Cardiac fibroblast (primary cell): ENCODE measurements around the gene SMO.

ENCODE experiments used
- DNase-seq, 2 donors: peaks; one replicate each; pipeline versions ENCODE4 v3.0.0 to v3.0.0-alpha.2; 2010; ENCODE audit warnings: low read depth in 2 of 2
- H3K4me3 ChIP-seq, 2 donors: replicated peaks in 1 of 2; 1 replicate in 1 of 2; 2 replicates in 1 of 2; pipeline ENCODE4 v1.5.1; 2011; ENCODE audit warnings: low read depth in 2 of 2, low read length in 2 of 2, mild to moderate bottlenecking in 2 of 2, moderate library complexity in 1 of 2
- TF ChIP-seq, protein P1 (sequence below): IDR thresholded peaks from one replicate; pipeline ENCODE4 v1.5.1; 2011; ENCODE audit warnings: low read depth, mild to moderate bottlenecking, low read length, inconsistent platforms

The SMO gene

DNA sequence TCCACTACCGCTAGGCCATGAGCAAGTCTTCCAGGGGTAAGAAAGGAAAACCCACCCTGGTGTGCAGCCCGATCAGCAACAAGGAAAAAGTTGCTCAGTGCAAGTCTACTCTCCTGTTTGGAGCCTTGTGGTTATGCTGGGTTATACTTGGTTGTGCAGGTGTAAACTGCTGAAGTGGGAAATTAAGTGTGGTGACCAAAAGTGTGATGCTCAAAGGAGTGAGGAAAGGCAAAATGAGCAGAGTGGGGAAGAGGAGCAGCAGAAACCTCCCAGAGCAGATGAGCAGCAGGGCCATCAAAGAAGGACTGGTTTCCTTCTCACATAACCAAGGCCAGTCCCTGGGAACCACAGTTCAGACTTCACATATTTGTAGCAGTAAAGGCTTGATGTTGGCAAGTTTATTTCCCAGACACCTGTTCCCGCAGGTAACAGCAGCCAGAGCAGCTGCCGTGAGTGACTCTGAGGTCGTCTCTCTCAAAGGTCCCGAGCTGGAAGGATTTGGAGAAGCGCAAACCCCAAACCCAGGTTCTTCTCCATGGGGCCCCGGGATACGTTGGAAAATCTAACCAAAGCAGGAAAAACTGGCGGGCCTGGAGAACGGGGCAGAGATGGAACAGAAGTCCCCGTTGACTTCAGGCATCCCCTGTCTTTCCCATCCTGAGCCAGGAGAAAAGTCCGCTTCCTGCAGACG, 607 bp upstream of the SMO start:
- TF ChIP-seq, protein P1, sequence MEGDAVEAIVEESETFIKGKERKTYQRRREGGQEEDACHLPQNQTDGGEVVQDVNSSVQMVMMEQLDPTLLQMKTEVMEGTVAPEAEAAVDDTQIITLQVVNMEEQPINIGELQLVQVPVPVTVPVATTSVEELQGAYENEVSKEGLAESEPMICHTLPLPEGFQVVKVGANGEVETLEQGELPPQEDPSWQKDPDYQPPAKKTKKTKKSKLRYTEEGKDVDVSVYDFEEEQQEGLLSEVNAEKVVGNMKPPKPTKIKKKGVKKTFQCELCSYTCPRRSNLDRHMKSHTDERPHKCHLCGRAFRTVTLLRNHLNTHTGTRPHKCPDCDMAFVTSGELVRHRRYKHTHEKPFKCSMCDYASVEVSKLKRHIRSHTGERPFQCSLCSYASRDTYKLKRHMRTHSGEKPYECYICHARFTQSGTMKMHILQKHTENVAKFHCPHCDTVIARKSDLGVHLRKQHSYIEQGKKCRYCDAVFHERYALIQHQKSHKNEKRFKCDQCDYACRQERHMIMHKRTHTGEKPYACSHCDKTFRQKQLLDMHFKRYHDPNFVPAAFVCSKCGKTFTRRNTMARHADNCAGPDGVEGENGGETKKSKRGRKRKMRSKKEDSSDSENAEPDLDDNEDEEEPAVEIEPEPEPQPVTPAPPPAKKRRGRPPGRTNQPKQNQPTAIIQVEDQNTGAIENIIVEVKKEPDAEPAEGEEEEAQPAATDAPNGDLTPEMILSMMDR, result no peak
- peak overlapping the region; percentile 60 to 63 for H3K4me3 ChIP-seq
- DNase-seq, result no peak

DNA sequence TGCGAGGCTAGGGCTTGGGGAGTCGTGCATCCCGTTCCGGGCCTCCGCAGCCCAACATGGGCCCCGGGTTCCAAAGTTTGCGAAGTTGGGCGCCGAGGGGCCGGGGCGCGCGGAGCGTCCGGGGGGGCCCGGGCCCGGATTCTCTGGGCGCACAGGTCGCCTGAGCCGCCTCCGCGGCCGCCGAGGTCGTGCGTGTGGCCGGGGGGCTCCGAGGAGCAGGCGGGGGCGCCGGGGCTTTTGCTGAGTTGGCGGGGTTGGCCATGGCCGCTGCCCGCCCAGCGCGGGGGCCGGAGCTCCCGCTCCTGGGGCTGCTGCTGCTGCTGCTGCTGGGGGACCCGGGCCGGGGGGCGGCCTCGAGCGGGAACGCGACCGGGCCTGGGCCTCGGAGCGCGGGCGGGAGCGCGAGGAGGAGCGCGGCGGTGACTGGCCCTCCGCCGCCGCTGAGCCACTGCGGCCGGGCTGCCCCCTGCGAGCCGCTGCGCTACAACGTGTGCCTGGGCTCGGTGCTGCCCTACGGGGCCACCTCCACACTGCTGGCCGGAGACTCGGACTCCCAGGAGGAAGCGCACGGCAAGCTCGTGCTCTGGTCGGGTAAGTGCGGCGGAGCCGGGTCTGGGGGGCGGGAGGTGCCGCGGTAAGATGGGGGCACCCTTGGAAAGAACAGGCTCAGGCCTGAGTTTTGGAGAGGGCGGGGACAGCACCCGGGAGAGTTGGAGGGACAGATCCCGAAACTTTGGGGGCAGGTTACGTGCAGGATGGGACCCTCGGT, 643 bp downstream of the SMO start:
- TF ChIP-seq, protein P1, result no peak
- H3K4me3 ChIP-seq, result peak overlapping the region; percentile 60 to 63
- DNase-seq, result peak in 1 of 2 donors; percentile 30

DNA sequence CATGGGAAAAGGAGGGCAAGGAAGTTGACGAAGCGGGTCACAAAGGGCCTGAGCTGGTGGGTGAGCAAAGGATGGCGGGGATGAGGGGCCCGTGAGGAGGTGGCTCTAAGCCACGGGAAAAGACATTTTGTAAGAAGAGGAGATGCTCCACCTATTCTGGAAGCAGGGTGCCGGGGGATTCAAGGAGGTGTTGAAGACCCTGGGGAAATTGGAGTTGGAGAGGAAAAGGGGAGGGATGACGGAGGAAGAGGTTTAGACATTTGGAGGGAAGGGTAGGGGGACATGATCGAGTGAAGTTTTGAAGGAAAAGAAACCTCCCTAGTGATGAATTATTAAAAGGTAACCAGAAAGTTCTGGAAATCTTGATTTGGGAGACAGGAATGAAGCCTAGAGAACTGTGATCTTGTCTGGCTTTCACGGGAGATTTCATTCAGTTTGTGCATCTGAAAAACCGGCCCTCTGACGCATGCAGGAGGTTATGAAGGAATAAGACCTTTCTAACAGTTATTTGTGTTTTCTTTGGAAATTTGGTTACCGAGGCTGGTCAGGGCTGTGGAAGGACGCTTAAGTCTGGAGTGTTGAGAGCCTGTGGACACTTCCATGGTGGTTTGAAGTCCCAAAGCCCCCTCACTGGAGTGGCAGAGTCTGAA, 1.4 kb downstream of the SMO start:
- peak in 1 of 2 donors; percentile 15 for DNase-seq
- peak overlapping the region; percentile 60 to 63 for H3K4me3 ChIP-seq
- TF ChIP-seq, protein P1, result no peak

DNA sequence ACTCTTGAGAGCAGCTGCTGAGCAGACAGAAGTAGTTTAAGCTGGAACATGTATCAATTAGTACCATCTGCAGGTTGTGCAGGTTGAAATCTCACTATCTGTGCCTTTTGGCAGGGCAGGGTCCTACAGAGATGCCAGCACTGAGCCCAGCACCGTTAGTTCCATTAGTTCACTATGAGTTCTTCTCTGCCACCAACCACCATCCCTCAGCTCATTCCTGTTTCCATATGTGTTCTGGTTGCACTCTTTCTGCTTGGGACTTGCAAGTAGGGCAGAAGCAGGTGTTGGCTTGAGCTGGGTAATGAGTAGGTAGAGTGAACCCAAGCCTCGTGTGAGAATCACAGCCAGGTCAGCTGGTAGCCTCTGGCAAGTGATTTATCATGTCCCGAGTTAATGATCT, 2.8 kb downstream of the SMO start:
- TF ChIP-seq, protein P1, result no peak
- no peak overlapping the region for H3K4me3 ChIP-seq
- DNase-seq, result no peak

DNA sequence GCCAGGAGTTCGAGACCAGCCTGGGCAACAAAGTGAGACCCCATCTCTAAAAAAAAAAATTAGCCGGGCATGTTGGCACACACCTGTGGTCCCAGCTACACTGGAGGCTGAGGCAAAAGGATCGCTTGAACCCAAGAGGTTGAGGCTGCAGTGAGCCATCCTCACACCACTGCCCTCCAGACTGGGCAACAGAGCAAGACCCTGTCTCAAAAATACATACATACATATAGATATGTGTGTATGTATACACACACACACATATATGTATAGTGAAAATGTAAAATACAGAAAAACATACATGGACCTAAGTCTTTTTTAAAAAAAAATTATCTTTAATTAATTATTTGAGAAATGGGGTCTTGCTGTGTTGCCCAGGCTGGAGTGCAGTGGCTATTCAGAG, 5.5 kb downstream of the SMO start:
- DNase-seq, result no peak
- TF ChIP-seq, protein P1, result no peak
- H3K4me3 ChIP-seq, result no peak overlapping the region

DNA sequence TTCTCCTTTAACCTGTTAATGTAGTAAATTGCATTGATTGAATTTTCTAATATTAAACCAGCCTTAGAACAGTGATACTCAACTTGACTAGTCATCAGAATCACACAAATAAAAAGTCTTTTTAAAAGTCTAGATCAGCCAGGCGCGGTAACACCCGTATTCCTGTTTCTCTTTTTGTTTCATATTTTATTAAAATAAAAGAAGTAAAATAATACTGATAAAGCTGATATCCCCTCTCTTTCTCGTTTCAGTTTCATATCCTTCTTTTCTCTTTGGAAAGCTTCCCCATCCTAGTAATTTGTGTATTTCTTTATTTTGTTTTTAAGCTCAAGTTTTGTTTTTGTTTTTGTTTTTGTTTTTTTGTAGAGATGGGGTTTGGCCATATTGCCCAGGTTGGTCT, 9.3 kb downstream of the SMO start:
- no peak overlapping the region for H3K4me3 ChIP-seq
- no peak for DNase-seq
- TF ChIP-seq, protein P1, result no peak
